Neural cell (in vitro differentiated cells): ENCODE results near the gene EPHA5.

Experiments
- EP300 ChIP-seq: fragments of 450-650 bp; conservative IDR thresholded peaks from 2 replicates; pipeline ENCODE4 v1.6.1; 2014; ENCODE audit warnings: antibody characterized with exemption, mild to moderate bottlenecking, moderate library complexity; ENCODE audit not compliant: poor library complexity, severe bottlenecking
- EZH2 ChIP-seq: fragments of 200-600, 300-800 bp; shearing (Covaris generic), sonication (generic); IDR thresholded peaks from 2 replicates; pipeline ENCODE4 v1.6.1; 2014; ENCODE audit warnings: antibody characterized with exemption, low read length, borderline replicate concordance, mild to moderate bottlenecking; ENCODE audit not compliant: insufficient read depth, poor library complexity, severe bottlenecking
- POLR2AphosphoS5 ChIP-seq: IDR thresholded peaks from 2 replicates; pipeline ENCODE4 v1.6.1; 2012
- RAD21 ChIP-seq: fragments of 450-650 bp; conservative IDR thresholded peaks from 2 replicates; pipeline ENCODE4 v1.6.1; 2014; ENCODE audit warnings: antibody characterized with exemption, mild to moderate bottlenecking, moderate library complexity
- SMC3 ChIP-seq: fragments of 450-650 bp; conservative IDR thresholded peaks from 2 replicates; pipeline ENCODE4 v1.6.1; 2014; ENCODE audit warnings: antibody characterized with exemption, mild to moderate bottlenecking, moderate library complexity; ENCODE audit not compliant: poor library complexity
- TAF1 ChIP-seq: IDR thresholded peaks from 2 replicates; pipeline ENCODE4 v1.6.1; 2012; ENCODE audit warnings: low read depth
- TF ChIP-seq, protein P1 (sequence below): fragments of 450-650 bp; IDR thresholded peaks from 2 replicates; pipeline ENCODE4 v1.5.1; 2014; ENCODE audit warnings: antibody characterized with exemption, mild to moderate bottlenecking, moderate library complexity; ENCODE audit not compliant: poor library complexity, severe bottlenecking
- TF ChIP-seq, protein P2 (sequence below): IDR thresholded peaks from 2 replicates; pipeline ENCODE4 v1.6.1; 2012; ENCODE audit warnings: borderline replicate concordance

DNA sequence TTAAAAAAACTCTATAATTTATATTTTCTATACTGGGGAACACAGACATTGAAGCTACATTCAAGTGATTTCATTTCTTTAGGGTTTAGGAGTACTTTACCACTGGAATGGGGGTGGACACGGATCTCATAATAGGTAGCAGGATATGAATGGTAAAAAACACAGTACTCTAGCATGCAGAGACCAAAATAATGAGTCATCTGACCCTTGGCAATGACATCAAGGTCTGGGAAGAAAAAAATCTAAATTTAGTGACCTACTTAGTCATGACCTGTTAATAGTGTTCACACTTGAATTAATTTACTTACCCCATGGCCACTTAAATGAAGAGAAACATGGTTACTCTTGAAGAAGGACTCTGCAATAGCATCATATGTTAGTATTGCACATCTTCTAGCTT lies 187.9 kb downstream of the EPHA5 start:
- TF ChIP-seq EP300, result no peak
- no peak for TF ChIP-seq EZH2
- TF ChIP-seq, protein P1, sequence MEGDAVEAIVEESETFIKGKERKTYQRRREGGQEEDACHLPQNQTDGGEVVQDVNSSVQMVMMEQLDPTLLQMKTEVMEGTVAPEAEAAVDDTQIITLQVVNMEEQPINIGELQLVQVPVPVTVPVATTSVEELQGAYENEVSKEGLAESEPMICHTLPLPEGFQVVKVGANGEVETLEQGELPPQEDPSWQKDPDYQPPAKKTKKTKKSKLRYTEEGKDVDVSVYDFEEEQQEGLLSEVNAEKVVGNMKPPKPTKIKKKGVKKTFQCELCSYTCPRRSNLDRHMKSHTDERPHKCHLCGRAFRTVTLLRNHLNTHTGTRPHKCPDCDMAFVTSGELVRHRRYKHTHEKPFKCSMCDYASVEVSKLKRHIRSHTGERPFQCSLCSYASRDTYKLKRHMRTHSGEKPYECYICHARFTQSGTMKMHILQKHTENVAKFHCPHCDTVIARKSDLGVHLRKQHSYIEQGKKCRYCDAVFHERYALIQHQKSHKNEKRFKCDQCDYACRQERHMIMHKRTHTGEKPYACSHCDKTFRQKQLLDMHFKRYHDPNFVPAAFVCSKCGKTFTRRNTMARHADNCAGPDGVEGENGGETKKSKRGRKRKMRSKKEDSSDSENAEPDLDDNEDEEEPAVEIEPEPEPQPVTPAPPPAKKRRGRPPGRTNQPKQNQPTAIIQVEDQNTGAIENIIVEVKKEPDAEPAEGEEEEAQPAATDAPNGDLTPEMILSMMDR, result no peak
- TF ChIP-seq RAD21, result no peak
- no peak for TF ChIP-seq TAF1
- no peak for TF ChIP-seq POLR2AphosphoS5
- TF ChIP-seq, protein P2, sequence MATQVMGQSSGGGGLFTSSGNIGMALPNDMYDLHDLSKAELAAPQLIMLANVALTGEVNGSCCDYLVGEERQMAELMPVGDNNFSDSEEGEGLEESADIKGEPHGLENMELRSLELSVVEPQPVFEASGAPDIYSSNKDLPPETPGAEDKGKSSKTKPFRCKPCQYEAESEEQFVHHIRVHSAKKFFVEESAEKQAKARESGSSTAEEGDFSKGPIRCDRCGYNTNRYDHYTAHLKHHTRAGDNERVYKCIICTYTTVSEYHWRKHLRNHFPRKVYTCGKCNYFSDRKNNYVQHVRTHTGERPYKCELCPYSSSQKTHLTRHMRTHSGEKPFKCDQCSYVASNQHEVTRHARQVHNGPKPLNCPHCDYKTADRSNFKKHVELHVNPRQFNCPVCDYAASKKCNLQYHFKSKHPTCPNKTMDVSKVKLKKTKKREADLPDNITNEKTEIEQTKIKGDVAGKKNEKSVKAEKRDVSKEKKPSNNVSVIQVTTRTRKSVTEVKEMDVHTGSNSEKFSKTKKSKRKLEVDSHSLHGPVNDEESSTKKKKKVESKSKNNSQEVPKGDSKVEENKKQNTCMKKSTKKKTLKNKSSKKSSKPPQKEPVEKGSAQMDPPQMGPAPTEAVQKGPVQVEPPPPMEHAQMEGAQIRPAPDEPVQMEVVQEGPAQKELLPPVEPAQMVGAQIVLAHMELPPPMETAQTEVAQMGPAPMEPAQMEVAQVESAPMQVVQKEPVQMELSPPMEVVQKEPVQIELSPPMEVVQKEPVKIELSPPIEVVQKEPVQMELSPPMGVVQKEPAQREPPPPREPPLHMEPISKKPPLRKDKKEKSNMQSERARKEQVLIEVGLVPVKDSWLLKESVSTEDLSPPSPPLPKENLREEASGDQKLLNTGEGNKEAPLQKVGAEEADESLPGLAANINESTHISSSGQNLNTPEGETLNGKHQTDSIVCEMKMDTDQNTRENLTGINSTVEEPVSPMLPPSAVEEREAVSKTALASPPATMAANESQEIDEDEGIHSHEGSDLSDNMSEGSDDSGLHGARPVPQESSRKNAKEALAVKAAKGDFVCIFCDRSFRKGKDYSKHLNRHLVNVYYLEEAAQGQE, result no peak
- no peak for TF ChIP-seq SMC3
